Mesendoderm (in vitro differentiated cells): Measurements from ENCODE around the gene SYNCRIP.
"Not testable (repeated sequence)": the region's sequence is repeated elsewhere in the genome, so short reads cannot be mapped to it uniquely, and the experiment has no call there.

ENCODE experiments used
- DNase-seq: peaks from one replicate; pipeline ENCODE4 v3.0.0; 2013
- H2AK5ac ChIP-seq: 2 replicates; pipeline ENCODE4 v1.6.1; 2013; ENCODE audit warnings: low read length, inconsistent platforms
- H2BK120ac ChIP-seq: 2 replicates; pipeline ENCODE4 v1.6.1; 2013; ENCODE audit warnings: low read depth, mild to moderate bottlenecking, low read length, moderate library complexity, mixed read lengths
- H2BK15ac ChIP-seq: replicated peaks from 2 replicates; pipeline ENCODE4 v1.6.1; 2013; ENCODE audit warnings: low read depth, mild to moderate bottlenecking, moderate library complexity
- H2BK5ac ChIP-seq: 2 replicates; pipeline ENCODE4 v1.6.1; 2013; ENCODE audit warnings: low read length, inconsistent platforms
- H3K18ac ChIP-seq: 2 replicates; pipeline ENCODE4 v1.6.1; 2013; ENCODE audit warnings: mild to moderate bottlenecking, low read length, mixed read lengths
- H3K23ac ChIP-seq: one replicate; pipeline ENCODE4 v1.6.1; 2013; ENCODE audit warnings: low read length
- H3K27ac ChIP-seq: 2 replicates; pipeline ENCODE4 v1.5.1; 2013; ENCODE audit warnings: low read depth, mild to moderate bottlenecking, inconsistent platforms, low read length, moderate library complexity
- H3K27me3 ChIP-seq: 2 replicates; pipeline ENCODE4 v1.6.1; 2013; ENCODE audit warnings: low read length, control low read depth, mild to moderate bottlenecking, inconsistent platforms; ENCODE audit not compliant: insufficient read depth, poor library complexity
- H3K36me3 ChIP-seq: 2 replicates; pipeline ENCODE4 v1.6.1; 2013; ENCODE audit warnings: low read length, inconsistent platforms; ENCODE audit not compliant: control insufficient read depth, insufficient read depth
- H3K4ac ChIP-seq: one replicate; pipeline ENCODE4 v1.6.1; 2013; ENCODE audit warnings: low read depth, mild to moderate bottlenecking, low read length, moderate library complexity
- H3K4me1 ChIP-seq: 2 replicates; pipeline ENCODE4 v1.6.1; 2013; ENCODE audit warnings: low read depth, low read length, inconsistent platforms; ENCODE audit not compliant: control insufficient read depth
- H3K4me2 ChIP-seq: 2 replicates; pipeline ENCODE4 v1.6.1; 2013; ENCODE audit warnings: low read length
- H3K4me3 ChIP-seq: 2 replicates; pipeline ENCODE4 v1.5.1; 2013; ENCODE audit warnings: mild to moderate bottlenecking, low read length
- H3K56ac ChIP-seq: one replicate; pipeline ENCODE4 v1.6.1; 2013; ENCODE audit warnings: low read length
- H3K79me1 ChIP-seq: 2 replicates; pipeline ENCODE4 v1.6.1; 2013; ENCODE audit warnings: low read length, inconsistent platforms
- H3K79me2 ChIP-seq: 2 replicates; pipeline ENCODE4 v1.6.1; 2013; ENCODE audit warnings: mild to moderate bottlenecking, low read length; ENCODE audit not compliant: control insufficient read depth, insufficient read depth
- H3K9ac ChIP-seq: 2 replicates; pipeline ENCODE4 v1.6.1; 2013; ENCODE audit warnings: low read length, inconsistent platforms
- H4K5ac ChIP-seq: one replicate; pipeline ENCODE4 v1.6.1; 2013; ENCODE audit warnings: low read length
- H4K8ac ChIP-seq: one replicate; pipeline ENCODE4 v1.6.1; 2013; ENCODE audit warnings: low read depth, mild to moderate bottlenecking, control low read depth, low read length, moderate library complexity
- WGBS: extraction: QIAGEN DNeasy Blood & Tissue Kit; methylation state at CpG from one replicate; pipeline ENCODE4 v1.1.7; 2013; ENCODE audit warnings: low lambda C conversion rate, missing lambda C conversion rate; ENCODE audit not compliant: insufficient coverage; ENCODE audit errors: extremely low coverage; 5-methylcytosine and 5-hydroxymethylcytosine counted together

The SYNCRIP gene

DNA sequence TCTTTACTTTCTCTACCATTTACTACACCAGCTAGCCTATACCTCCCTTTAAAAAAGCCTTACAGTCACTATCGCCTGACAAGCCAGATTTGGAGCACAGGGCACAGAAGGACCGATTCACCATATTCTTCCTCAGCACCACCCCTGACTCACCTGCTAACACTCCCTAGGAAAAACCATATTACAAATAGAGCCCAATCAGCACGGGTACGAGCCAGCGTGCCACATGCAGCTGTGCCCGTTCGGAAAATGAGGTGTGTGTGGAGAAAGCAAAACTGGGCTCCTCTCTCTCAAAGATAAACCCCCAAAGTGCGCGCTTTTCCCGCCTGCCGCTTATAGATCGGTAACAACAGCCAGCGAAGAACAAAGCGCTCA is 1.2 kb downstream of the SYNCRIP start:
- no peak overlapping the region for H3K27ac ChIP-seq
- H3K56ac ChIP-seq: peak overlapping the region; percentile 100
- no peaks in the 10 kb centered on the region for H3K27me3 ChIP-seq
- H3K4me1 ChIP-seq: peaks cover 2% of the 10 kb centered on the region
- peak overlapping the region; percentile 70 for H2BK5ac ChIP-seq
- no peaks in the 10 kb centered on the region for H3K79me1 ChIP-seq
- no peak overlapping the region for H2BK120ac ChIP-seq
- H2AK5ac ChIP-seq: peak overlapping the region; percentile 79
- no peak overlapping the region for H3K4ac ChIP-seq
- H2BK15ac ChIP-seq: no peak overlapping the region
- no CpG with 5 or more reads among the region's 14 CpGs for WGBS
- peaks cover 4% of the 10 kb centered on the region for H3K36me3 ChIP-seq
- peak overlapping the region; percentile 44 for H3K18ac ChIP-seq
- H4K8ac ChIP-seq: no peak overlapping the region
- no peak for DNase-seq
- no peak overlapping the region for H4K5ac ChIP-seq
- peak overlapping the region; percentile 59 for H3K23ac ChIP-seq
- peak overlapping the region; percentile 100 for H3K9ac ChIP-seq
- peak overlapping the region; percentile 100 for H3K4me3 ChIP-seq
- peaks cover 57% of the 10 kb centered on the region for H3K79me2 ChIP-seq
- peak overlapping the region; percentile 92 for H3K4me2 ChIP-seq

DNA sequence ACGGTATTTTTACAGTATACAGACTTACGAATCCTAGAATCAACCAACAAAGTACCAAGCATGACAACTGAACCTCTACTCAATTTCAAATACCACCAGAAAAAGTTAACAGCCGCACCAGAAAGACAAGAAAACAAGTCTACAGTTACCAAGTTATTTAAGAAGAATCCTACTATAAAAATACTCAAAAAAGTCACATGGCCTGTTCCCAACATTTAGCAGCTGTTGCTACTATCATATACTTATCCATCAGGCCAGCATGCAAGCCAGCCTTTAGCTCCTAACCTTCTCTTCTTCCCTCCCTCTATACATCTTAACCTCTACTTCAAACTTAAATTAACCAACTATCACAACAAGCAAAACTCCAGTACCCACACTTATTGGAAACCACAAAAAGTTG is 1.9 kb downstream of the SYNCRIP start:
- Histone ChIP-seq H3K4me1 (peaks cover 2% of the 10 kb centered on the region), H3K4me2 (peak overlapping the region; percentile 89), H2BK5ac (no peak overlapping the region), H3K56ac (peak overlapping the region; percentile 100), H3K9ac (peak overlapping the region; percentile 100), H3K27me3 (no peaks in the 10 kb centered on the region), H3K36me3 (peaks cover 4% of the 10 kb centered on the region), H3K23ac (no peak overlapping the region), H3K18ac (no peak overlapping the region), H2BK120ac (no peak overlapping the region), H3K4me3 (peak overlapping the region; percentile 46), H3K79me1 (no peaks in the 10 kb centered on the region), H3K79me2 (peaks cover 63% of the 10 kb centered on the region), H4K5ac (no peak overlapping the region), H3K4ac (no peak overlapping the region), H2BK15ac (no peak overlapping the region), H2AK5ac (no peak overlapping the region), H3K27ac (no peak overlapping the region), H4K8ac (no peak overlapping the region)
- no peak for DNase-seq
- WGBS: no CpG with 5 or more reads among the region's 3 CpGs

DNA sequence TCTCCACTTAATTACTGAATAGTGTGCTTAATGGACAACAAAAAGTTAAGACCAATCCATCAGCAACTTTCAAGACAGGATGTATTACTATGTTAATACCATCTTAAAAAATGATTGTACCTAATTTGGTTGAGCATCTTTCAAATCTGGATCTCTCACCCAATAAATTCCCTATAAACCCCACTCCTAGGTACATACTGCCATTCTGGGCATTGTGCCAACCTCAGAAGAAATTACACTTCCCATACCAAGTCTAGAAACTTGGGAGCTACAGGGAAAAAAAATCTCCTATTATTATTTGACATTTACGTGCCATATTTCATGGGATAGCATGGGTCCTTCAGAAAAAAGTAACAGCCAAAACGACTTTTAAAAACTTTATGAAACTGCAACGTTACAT is 5.1 kb downstream of the SYNCRIP start:
- no peak overlapping the region for H2BK120ac ChIP-seq
- no peaks in the 10 kb centered on the region for H3K79me1 ChIP-seq
- H3K4ac ChIP-seq: no peak overlapping the region
- peaks cover 2% of the 10 kb centered on the region for H3K4me1 ChIP-seq
- H3K4me3 ChIP-seq: no peak overlapping the region
- DNase-seq: no peak
- H2BK5ac ChIP-seq: no peak overlapping the region
- H3K4me2 ChIP-seq: no peak overlapping the region
- H4K5ac ChIP-seq: no peak overlapping the region
- H3K23ac ChIP-seq: no peak overlapping the region
- H3K18ac ChIP-seq: no peak overlapping the region
- no peak overlapping the region for H2BK15ac ChIP-seq
- peaks cover 86% of the 10 kb centered on the region for H3K79me2 ChIP-seq
- H3K9ac ChIP-seq: no peak overlapping the region
- H3K27me3 ChIP-seq: no peaks in the 10 kb centered on the region
- H4K8ac ChIP-seq: no peak overlapping the region
- H2AK5ac ChIP-seq: no peak overlapping the region
- 100% methylated on average over 2 of the region's 3 CpGs for WGBS
- H3K27ac ChIP-seq: no peak overlapping the region
- H3K36me3 ChIP-seq: peaks cover 9% of the 10 kb centered on the region
- H3K56ac ChIP-seq: no peak overlapping the region

DNA sequence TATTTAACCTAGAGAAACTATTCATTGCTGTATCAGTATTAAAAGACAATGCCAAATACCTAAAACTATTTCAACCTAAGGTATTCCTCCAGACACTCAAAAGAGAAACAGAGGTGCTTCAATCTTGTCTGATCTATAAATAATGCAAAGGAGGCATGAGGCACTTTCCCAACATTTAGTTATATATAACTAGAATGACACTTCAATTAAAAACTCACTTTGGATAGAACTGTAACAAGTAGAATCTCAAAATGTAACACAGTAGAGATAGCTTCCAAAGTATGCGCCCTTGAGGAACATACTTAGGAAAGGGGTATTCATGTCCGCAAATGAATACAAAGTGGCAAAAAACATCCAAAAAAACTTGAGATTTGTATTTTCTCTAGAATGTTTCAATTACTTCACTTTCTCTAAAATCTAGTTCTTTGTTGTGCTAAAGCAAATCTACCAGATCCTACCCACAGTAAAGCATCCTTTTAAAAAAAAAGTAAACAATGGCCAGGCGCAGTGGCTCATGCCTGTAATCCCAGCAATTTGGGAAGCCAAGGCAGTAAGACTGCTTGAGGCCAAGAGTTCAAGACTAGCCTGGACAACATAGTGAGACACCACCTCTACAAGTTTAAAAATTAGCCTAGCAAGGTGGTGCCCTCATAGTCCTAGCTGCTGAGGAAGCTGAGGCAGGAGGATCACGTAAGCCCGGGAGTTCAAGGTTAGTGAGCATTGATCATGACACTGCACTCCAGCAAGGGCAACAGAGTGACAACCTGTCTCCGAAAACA is 10.3 kb downstream of the SYNCRIP start:
- WGBS: no CpG with 5 or more reads among the region's 6 CpGs
- DNase-seq: no peak

DNA sequence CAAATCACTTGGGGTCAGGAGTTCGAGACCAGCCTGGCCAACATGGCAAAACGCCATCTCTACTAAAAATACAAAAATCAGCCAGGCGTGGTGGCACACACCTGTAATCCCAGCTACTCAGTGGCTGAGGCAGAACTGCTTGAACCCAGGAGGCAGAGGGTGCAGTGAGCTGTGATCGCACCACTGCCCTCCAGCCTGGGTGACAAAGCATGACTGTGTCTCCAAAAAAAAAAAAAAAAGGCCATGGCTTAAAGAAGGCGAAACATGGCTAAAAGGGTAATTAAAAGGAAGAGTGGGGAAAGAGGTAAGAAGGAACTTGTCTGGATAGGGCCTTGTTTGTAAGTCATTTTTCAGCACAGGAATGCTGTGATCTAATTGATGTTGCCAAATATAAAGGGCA is 11.6 kb downstream of the SYNCRIP start:
- H3K23ac ChIP-seq, H2BK15ac ChIP-seq, H3K27me3 ChIP-seq, H4K8ac ChIP-seq, H4K5ac ChIP-seq, H3K4me2 ChIP-seq, H3K27ac ChIP-seq, DNase-seq, H3K9ac ChIP-seq, H2BK120ac ChIP-seq, H3K56ac ChIP-seq, H3K79me1 ChIP-seq, H2BK5ac ChIP-seq, H3K4ac ChIP-seq, H2AK5ac ChIP-seq, H3K18ac ChIP-seq, H3K4me1 ChIP-seq, H3K4me3 ChIP-seq: not testable (repeated sequence)
- WGBS: no CpG with 5 or more reads among the region's 5 CpGs
- peaks cover 13% of the 10 kb centered on the region for H3K36me3 ChIP-seq
- peaks cover 81% of the 10 kb centered on the region for H3K79me2 ChIP-seq

More for the DNA sequence above, 10.3 kb downstream of the SYNCRIP start:
- H3K79me2 ChIP-seq: peaks cover 82% of the 10 kb centered on the region
- peak overlapping the region; percentile 25 for H3K56ac ChIP-seq
- H2BK120ac ChIP-seq: no peak overlapping the region
- H4K5ac ChIP-seq: no peak overlapping the region
- H3K27ac ChIP-seq: no peak overlapping the region
- no peak overlapping the region for H3K4ac ChIP-seq
- H3K79me1 ChIP-seq: peaks cover 2% of the 10 kb centered on the region
- no peak overlapping the region for H2AK5ac ChIP-seq
- no peak overlapping the region for H3K4me2 ChIP-seq
- H3K36me3 ChIP-seq: peaks cover 14% of the 10 kb centered on the region
- no peak overlapping the region for H3K18ac ChIP-seq
- no peak overlapping the region for H3K9ac ChIP-seq
- H4K8ac ChIP-seq: no peak overlapping the region
- no peak overlapping the region for H3K23ac ChIP-seq
- H3K4me3 ChIP-seq: no peak overlapping the region
- H3K27me3 ChIP-seq: no peaks in the 10 kb centered on the region
- H2BK5ac ChIP-seq: no peak overlapping the region
- no peaks in the 10 kb centered on the region for H3K4me1 ChIP-seq
- H2BK15ac ChIP-seq: no peak overlapping the region

DNA sequence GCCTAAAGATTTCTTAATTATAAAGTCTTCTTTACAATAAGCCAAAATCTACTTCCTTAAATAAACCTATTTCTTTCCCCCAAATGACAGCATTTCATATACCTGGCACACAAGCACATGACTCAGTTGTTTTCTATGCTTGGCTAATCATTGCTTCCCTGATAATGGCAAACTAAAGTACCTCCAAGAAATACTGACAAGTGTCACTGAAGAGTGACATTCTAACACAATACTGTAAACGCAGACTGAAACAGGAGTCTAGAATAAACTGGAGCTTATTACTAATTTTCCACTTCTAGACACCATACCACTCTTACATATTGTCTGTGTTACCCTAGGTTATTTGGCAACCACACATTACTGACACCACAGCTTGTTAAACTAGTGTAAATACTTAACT is 14.3 kb downstream of the SYNCRIP start:
- Histone ChIP-seq H2BK120ac (no peak overlapping the region), H3K79me1 (peaks cover 3% of the 10 kb centered on the region), H2BK5ac (no peak overlapping the region), H3K23ac (no peak overlapping the region), H3K18ac (no peak overlapping the region), H3K79me2 (peaks cover 77% of the 10 kb centered on the region), H3K56ac (no peak overlapping the region), H3K27me3 (no peaks in the 10 kb centered on the region), H3K36me3 (peaks cover 13% of the 10 kb centered on the region), H3K4ac (no peak overlapping the region), H3K9ac (no peak overlapping the region), H2BK15ac (no peak overlapping the region), H3K4me2 (no peak overlapping the region), H3K4me3 (no peak overlapping the region), H4K8ac (no peak overlapping the region), H3K27ac (no peak overlapping the region), H3K4me1 (no peaks in the 10 kb centered on the region), H4K5ac (no peak overlapping the region), H2AK5ac (no peak overlapping the region)
- no CpG with 5 or more reads among the region's 1 CpG for WGBS
- DNase-seq: no peak
